H1 (cell line): ENCODE data around the gene CCDC185. TPM values are rescaled to one million over a fixed set of nuclear protein-coding genes. Genes with fewer than 3 reads are reported as not detected.

Source experiments
- CTCF ChIA-PET: fragments of 300-600 bp; sonication (Branson Sonifier 250); formaldehyde crosslinking; loops from one replicate; lab custom pipeline; 2021; ENCODE audit not compliant: partially characterized antibody; lab: Charles Lee
- POLR2A ChIA-PET: fragments of 300-600 bp; sonication (Branson Sonifier 250); formaldehyde crosslinking; loops from one replicate; lab custom pipeline; 2021; ENCODE audit warnings: inconsistent platforms; ENCODE audit not compliant: partially characterized antibody; lab: Charles Lee
- DNase-seq, 2 experiments: peaks; one replicate each; pipeline versions ENCODE4 v3.0.0 to v3.0.0-alpha.2; 2010 to 2022; ENCODE audit warnings: low spot score in 2 of 2, low read depth in 1 of 2, mixed read lengths in 1 of 2
- FAIRE-seq: peaks from 2 replicates; lab custom pipeline; 2011; peaks lifted over from hg19 to GRCh38; lab: Jason Lieb, UNC
- H2AFZ ChIP-seq: 2 replicates; pipeline ENCODE4 v1.8.1; 2012; ENCODE audit warnings: low read length, inconsistent platforms
- H2AK5ac ChIP-seq: 2 replicates; pipeline ENCODE4 v1.6.1; 2013; ENCODE audit warnings: low read depth, low read length
- H2BK120ac ChIP-seq: replicated peaks from 2 replicates; pipeline ENCODE3; 2013; ENCODE audit warnings: low read depth, low read length, inconsistent platforms
- H2BK12ac ChIP-seq: 2 replicates; pipeline ENCODE4 v1.6.1; 2013; ENCODE audit warnings: low read depth, low read length
- H2BK15ac ChIP-seq: 2 replicates; pipeline ENCODE4 v1.6.1; 2013; ENCODE audit warnings: low read length
- H2BK20ac ChIP-seq: 2 replicates; pipeline ENCODE4 v1.6.1; 2013; ENCODE audit warnings: low read length
- H2BK5ac ChIP-seq: 2 replicates; pipeline ENCODE4 v1.6.1; 2013; ENCODE audit warnings: low read depth, low read length
- H3K14ac ChIP-seq: 2 replicates; pipeline ENCODE4 v1.6.1; 2013; ENCODE audit warnings: inconsistent platforms; ENCODE audit not compliant: insufficient read length
- H3K18ac ChIP-seq: 2 replicates; pipeline ENCODE4 v1.6.1; 2013; ENCODE audit warnings: low read length; ENCODE audit errors: extremely low read depth
- H3K23ac ChIP-seq: 2 replicates; pipeline ENCODE4 v1.6.1; 2013; ENCODE audit warnings: inconsistent platforms; ENCODE audit not compliant: insufficient read length
- H3K23me2 ChIP-seq: 2 replicates; pipeline ENCODE4 v1.6.1; 2013; ENCODE audit warnings: low read depth, low read length
- H3K27ac ChIP-seq: 2 replicates; pipeline ENCODE4 v1.6.1; 2011; ENCODE audit warnings: low read depth, low read length, inconsistent platforms
- H3K27me3 ChIP-seq, 4 experiments: replicated peaks in 1 of 4; 1 replicate in 1 of 4; 2 replicates in 3 of 4; pipeline versions ENCODE4 v1.6.1 to v1.8.1; 2011 to 2013; ENCODE audit warnings: low read length in 3 of 4, mild to moderate bottlenecking in 3 of 4, inconsistent platforms in 2 of 4, mixed read lengths in 2 of 4, moderate library complexity in 1 of 4; ENCODE audit not compliant: control insufficient read depth in 3 of 4, insufficient read depth in 3 of 4; ENCODE audit errors: extremely low read depth in 1 of 4
- H3K36me3 ChIP-seq, 4 experiments: 2 replicates each; pipeline versions ENCODE4 v1.6.1 to v1.8.1; 2011 to 2013; ENCODE audit warnings: mild to moderate bottlenecking in 4 of 4, low read length in 3 of 4, moderate library complexity in 2 of 4, control low read depth in 1 of 4, inconsistent platforms in 1 of 4; ENCODE audit not compliant: insufficient read depth in 4 of 4, control insufficient read depth in 2 of 4
- H3K4ac ChIP-seq: replicated peaks from 2 replicates; pipeline ENCODE3; 2013; ENCODE audit warnings: low read length, low read depth, mixed read lengths, inconsistent platforms; ENCODE audit not compliant: insufficient read length
- H3K4me1 ChIP-seq, 4 experiments: replicated peaks in 1 of 4; 1 replicate in 1 of 4; 2 replicates in 3 of 4; pipeline versions ENCODE4 v1.6.1 to v1.8.1; 2011 to 2013; ENCODE audit warnings: low read length in 3 of 4, inconsistent platforms in 2 of 4, mixed read lengths in 1 of 4; ENCODE audit not compliant: insufficient read depth in 4 of 4, control insufficient read depth in 3 of 4
- H3K4me2 ChIP-seq, 2 experiments: 2 replicates each; pipeline versions ENCODE4 v1.6.1 to v1.8.1; 2011 to 2013; ENCODE audit warnings: low read depth in 2 of 2, low read length in 2 of 2, control low read depth in 1 of 2, inconsistent platforms in 1 of 2, mild to moderate bottlenecking in 1 of 2; ENCODE audit not compliant: insufficient read depth in 1 of 2
- H3K4me3 ChIP-seq, 4 experiments: fragments of 200-600, 300-600 bp in 1 of 4; sonication (generic), shearing (Covaris generic), sonication (Bioruptor Twin) in 1 of 4; 2 replicates each; pipeline versions ENCODE4 v1.5.1 to v1.8.1; 2011 to 2016; ENCODE audit warnings: low read length in 4 of 4, low read depth in 3 of 4, control low read depth in 2 of 4, inconsistent platforms in 2 of 4, mild to moderate bottlenecking in 2 of 4, mixed read lengths in 1 of 4, moderate library complexity in 1 of 4; ENCODE audit not compliant: insufficient read depth in 2 of 4; ENCODE audit errors: extremely low read depth in 1 of 4
- H3K56ac ChIP-seq: replicated peaks from 2 replicates; pipeline ENCODE3; 2013; ENCODE audit warnings: low read depth, mild to moderate bottlenecking, mixed read lengths, low read length, inconsistent platforms; ENCODE audit not compliant: insufficient read length
- H3K79me1 ChIP-seq: 2 replicates; pipeline ENCODE4 v1.6.1; 2013; ENCODE audit warnings: low read depth, low read length, control low read depth
- H3K79me2 ChIP-seq, 2 experiments: 2 replicates each; pipeline versions ENCODE4 v1.6.1 to v1.8.1; 2012 to 2013; ENCODE audit warnings: low read length in 2 of 2, mild to moderate bottlenecking in 2 of 2, inconsistent platforms in 1 of 2; ENCODE audit not compliant: insufficient read depth in 2 of 2, control insufficient read depth in 1 of 2
- H3K9ac ChIP-seq, 4 experiments: replicated peaks in 1 of 4; 1 replicate in 1 of 4; 2 replicates in 3 of 4; pipeline versions ENCODE4 v1.6.1 to v1.8.1; 2011 to 2013; ENCODE audit warnings: low read depth in 3 of 4, low read length in 3 of 4, control low read depth in 2 of 4, mild to moderate bottlenecking in 2 of 4, moderate library complexity in 2 of 4, inconsistent platforms in 1 of 4; ENCODE audit errors: extremely low read depth in 1 of 4
- H3K9me3 ChIP-seq, 2 experiments: 2 replicates each; pipeline versions ENCODE4 v1.6.1 to v1.8.1; 2012 to 2013; ENCODE audit warnings: mild to moderate bottlenecking in 2 of 2, moderate library complexity in 2 of 2, control low read depth in 1 of 2, inconsistent platforms in 1 of 2, low read depth in 1 of 2, low read length in 1 of 2, mixed read lengths in 1 of 2; ENCODE audit not compliant: insufficient read depth in 2 of 2
- H4K20me1 ChIP-seq, 2 experiments: replicated peaks in 1 of 2; 2 replicates each; pipeline versions ENCODE3 to v1.8.1; 2011 to 2013; ENCODE audit warnings: inconsistent platforms in 2 of 2, low read length in 2 of 2, mild to moderate bottlenecking in 1 of 2; ENCODE audit not compliant: insufficient read depth in 2 of 2, control insufficient read depth in 1 of 2
- H4K5ac ChIP-seq: 2 replicates; pipeline ENCODE4 v1.6.1; 2013; ENCODE audit warnings: low read length, low read depth, mixed read lengths, inconsistent platforms; ENCODE audit not compliant: insufficient read length
- H4K8ac ChIP-seq: 2 replicates; pipeline ENCODE4 v1.8.0; 2013; ENCODE audit warnings: mild to moderate bottlenecking, moderate library complexity, low read length, inconsistent platforms; ENCODE audit not compliant: insufficient read depth; ENCODE audit errors: extremely low read depth
- H4K91ac ChIP-seq: replicated peaks from 2 replicates; pipeline ENCODE3; 2013; ENCODE audit warnings: low read length, mixed read lengths, inconsistent platforms; ENCODE audit not compliant: insufficient read length
- ATF2 ChIP-seq: IDR thresholded peaks from 2 replicates; pipeline ENCODE4 v1.6.1; 2012; ENCODE audit warnings: low read length, inconsistent platforms
- CBX8 ChIP-seq: fragments of 300-800, 300-1000 bp; sonication (generic); IDR thresholded peaks from 2 replicates; pipeline ENCODE4 v1.7.1; 2016; ENCODE audit warnings: low read depth, low read length, borderline replicate concordance
- FOSL1 ChIP-seq: IDR thresholded peaks from 2 replicates; pipeline ENCODE4 v1.6.1; 2011; ENCODE audit warnings: mild to moderate bottlenecking, low read depth, low read length, moderate library complexity; ENCODE audit not compliant: insufficient read depth
- KDM5A ChIP-seq: fragments of 200-600 bp; IDR thresholded peaks from 2 replicates; pipeline ENCODE4 v1.7.1; 2012; ENCODE audit warnings: mild to moderate bottlenecking, low read length, inconsistent platforms, mixed read lengths
- NANOG ChIP-seq: IDR thresholded peaks from 2 replicates; pipeline ENCODE4 v1.6.1; 2011; ENCODE audit warnings: low read length, low read depth, mild to moderate bottlenecking, inconsistent platforms; ENCODE audit not compliant: insufficient read depth, poor library complexity, severe bottlenecking
- SIX5 ChIP-seq: IDR thresholded peaks from 2 replicates; pipeline ENCODE4 v1.6.1; 2011; ENCODE audit warnings: mild to moderate bottlenecking, low read depth, low read length
- SP2 ChIP-seq: IDR thresholded peaks from 2 replicates; pipeline ENCODE4 v1.6.1; 2012; ENCODE audit warnings: mild to moderate bottlenecking, low read length, inconsistent platforms
- TBP ChIP-seq: IDR thresholded peaks from 2 replicates; pipeline ENCODE4 v1.6.1; 2011; ENCODE audit warnings: low read depth, low read length, improper control_type of control experiment
- WGBS, 2 experiments: shearing (Covaris generic) in 1 of 2; methylation state at CpG; one replicate each; pipeline versions ENCODE4 v1.1.6 to v1.1.7; 2013 to 2015; ENCODE audit warnings: low lambda C conversion rate in 2 of 2, mixed read lengths in 2 of 2, inconsistent platforms in 1 of 2, low coverage in 1 of 2, missing lambda C conversion rate in 1 of 2; ENCODE audit not compliant: insufficient replicate concordance in 2 of 2, insufficient coverage in 1 of 2, insufficient read length in 1 of 2; ENCODE audit errors: extremely low coverage in 1 of 2, missing lambda C conversion rate in 1 of 2; 5-methylcytosine and 5-hydroxymethylcytosine counted together
- polyA plus RNA-seq, 7 experiments: library from polyadenylated mRNA; depleted of rRNA in 3 of 7; stranded (reverse) in 5 of 7; unstranded in 2 of 7; fragments of >200 nt in 5 of 7; fragments of 200-250 nt in 2 of 7; gene quantifications; 1 replicate in 5 of 7; 2 replicates in 1 of 7; 4 replicates in 1 of 7; pipeline versions ENCODE4 v1.2.1 to v1.2.3, GENCODE V29; 2011 to 2013; ENCODE audit warnings: missing spikeins in 2 of 7, mixed read lengths in 2 of 7
- total RNA-seq: library from RNA; stranded (reverse); fragmentation: NEBNext Ultra II Directional; extraction: Animal tissue kit (Norgen Biotek cat#: 25700); gene quantifications from 2 replicates; pipeline ENCODE4 v1.2.1, GENCODE V29; 2021

Gene CCDC185
- total and polyA plus RNA-seq, 2 of the 8 experiments (the other 6 are each of a cell fraction or from before 2014, with no cell fraction given), result not detected

- H2AFZ ChIP-seq, result no peak overlapping the region
- H4K8ac ChIP-seq, result no peak overlapping the region
- no peak overlapping the region for H2BK20ac ChIP-seq
- 95% methylated on average over 1 of the region's 1 CpG; no CpG with 5 or more reads in 1 of the 2 experiments for WGBS, 2 experiments
- no peak overlapping the region for H3K4me3 ChIP-seq
- no peak overlapping the region for H3K23ac ChIP-seq
- FAIRE-seq (no peak), DNase-seq (no peak)
- no peak overlapping the region for H3K4me2 ChIP-seq
- no peaks in the 10 kb centered on the region for H3K79me1 ChIP-seq
- no peak overlapping the region for H3K18ac ChIP-seq
- no peak overlapping the region for H3K14ac ChIP-seq
- H2BK5ac ChIP-seq, result no peak overlapping the region
- H3K56ac ChIP-seq, result no peak overlapping the region
- no peaks in the 10 kb centered on the region for H3K9me3 ChIP-seq
- H3K9ac ChIP-seq, result no peak overlapping the region
- H3K27ac ChIP-seq, result no peak overlapping the region
- H4K5ac ChIP-seq, result no peak overlapping the region
- H3K4me1 ChIP-seq, result no peaks in the 10 kb centered on the region
- no peak overlapping the region for H2BK15ac ChIP-seq
- no peak overlapping the region for H2AK5ac ChIP-seq
- no peaks in the 10 kb centered on the region for H3K23me2 ChIP-seq
- H4K91ac ChIP-seq, result no peak overlapping the region
- ChIA-PET POLR2A (no interaction called here), CTCF (no interaction called here)
- H2BK120ac ChIP-seq, result no peak overlapping the region
- H3K4ac ChIP-seq, result no peak overlapping the region
- H3K27me3 ChIP-seq, result no peaks in the 10 kb centered on the region
- H4K20me1 ChIP-seq, result no peaks in the 10 kb centered on the region
- no peaks in the 10 kb centered on the region for H3K36me3 ChIP-seq
- H2BK12ac ChIP-seq, result no peak overlapping the region
- no peaks in the 10 kb centered on the region for H3K79me2 ChIP-seq
- no peak for TF ChIP-seq TBP
- no peak for TF ChIP-seq SIX5
- TF ChIP-seq KDM5A, result no peak
- TF ChIP-seq NANOG, result no peak
- no peak for TF ChIP-seq SP2
- no peak for TF ChIP-seq CBX8
- TF ChIP-seq FOSL1, result no peak
- TF ChIP-seq ATF2, result no peak
These were observed 33.7 kb downstream of the CCDC185 start for GRCh38 chr1:223426936-223427335.
